Stimulated activated CD4-positive, alpha-beta T cell treated with anti-CD3 and anti-CD28 coated beads, Interleukin-12 subunit alpha, Interleukin-12 subunit beta, amount 100 ng/mL, for 4 hours (primary cell): ENCODE data around the gene FMNL2.

ENCODE experiments used
- DNase-seq: peaks from one replicate; pipeline ENCODE4 v3.0.0-alpha.2; 2020

FMNL2 gene

DNA sequence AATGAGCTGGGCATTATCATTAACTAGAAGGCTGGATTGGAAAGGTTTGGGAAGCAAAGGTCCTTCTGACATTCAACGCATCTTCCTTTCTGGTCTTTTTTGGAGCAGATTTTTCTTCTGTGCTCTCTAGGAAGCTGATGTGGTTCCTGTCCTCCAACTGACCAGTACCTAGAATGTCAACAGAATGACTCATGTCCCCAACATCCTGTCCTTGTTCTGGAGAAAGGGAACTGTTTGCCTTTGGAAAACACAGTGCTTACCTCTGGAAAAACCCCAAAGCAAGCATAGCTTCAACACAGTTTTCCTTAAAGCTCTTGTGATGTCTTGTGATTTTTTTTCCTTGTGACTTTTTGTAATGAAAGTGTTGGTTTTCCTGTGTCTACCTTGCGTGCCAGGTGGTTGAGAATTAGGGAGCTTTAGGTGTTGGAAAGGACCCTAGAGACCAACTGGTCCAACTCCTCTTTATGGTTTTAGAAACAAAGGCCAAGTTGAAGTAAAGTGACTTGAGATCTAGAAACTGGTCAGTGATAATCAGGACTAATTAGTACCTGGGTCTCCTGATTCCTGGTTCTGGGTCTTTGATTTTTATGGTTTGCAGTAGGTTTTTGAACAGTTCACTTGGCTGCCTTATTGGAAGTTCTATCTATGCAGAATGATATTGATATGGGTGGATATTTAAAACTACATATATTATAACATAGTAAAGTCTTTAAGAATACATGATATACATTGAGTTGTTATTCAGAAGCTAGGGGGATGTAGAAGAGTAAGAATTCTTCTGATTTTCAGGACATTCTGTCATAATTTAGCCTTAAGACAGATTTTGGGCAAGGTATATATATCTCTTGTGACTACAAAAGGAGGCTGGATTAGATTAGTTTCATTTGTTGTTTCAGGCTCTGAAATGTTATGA lies 70.5 kb downstream of the FMNL2 start:
- no peak for DNase-seq

DNA sequence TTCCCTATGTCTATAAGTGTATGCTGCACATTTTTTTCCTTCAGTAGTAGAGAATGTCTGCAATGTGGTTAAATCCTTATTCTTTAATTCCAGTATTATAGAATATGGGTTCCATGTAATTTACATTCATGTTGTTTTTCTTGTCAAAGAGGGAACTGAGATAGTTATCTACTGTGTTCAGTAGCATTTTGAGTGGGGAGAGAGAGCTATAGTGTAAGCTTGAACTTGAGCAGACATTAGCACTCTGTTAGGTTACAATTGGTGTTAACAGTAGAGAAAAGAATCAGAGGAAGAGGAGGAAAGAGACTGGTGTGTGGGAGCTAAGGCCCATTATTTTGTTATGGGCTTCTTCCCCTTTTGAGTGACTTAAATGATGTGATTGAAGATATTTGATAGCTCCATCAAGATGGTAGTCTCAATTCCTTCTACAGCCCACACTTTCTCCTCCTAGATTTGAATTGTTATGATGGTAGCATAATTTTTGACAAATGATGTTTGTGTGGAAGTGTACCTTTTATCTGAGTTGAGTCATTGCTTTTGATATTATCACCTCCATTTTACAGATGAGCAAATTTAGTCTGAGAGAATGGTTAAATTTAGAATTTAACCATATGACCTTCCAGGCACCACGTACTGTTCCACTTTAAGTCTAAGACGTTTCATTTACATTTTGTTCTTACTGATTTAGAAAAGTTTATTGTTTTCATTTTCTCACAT lies 71.3 kb downstream of the FMNL2 start:
- DNase-seq = no peak

DNA sequence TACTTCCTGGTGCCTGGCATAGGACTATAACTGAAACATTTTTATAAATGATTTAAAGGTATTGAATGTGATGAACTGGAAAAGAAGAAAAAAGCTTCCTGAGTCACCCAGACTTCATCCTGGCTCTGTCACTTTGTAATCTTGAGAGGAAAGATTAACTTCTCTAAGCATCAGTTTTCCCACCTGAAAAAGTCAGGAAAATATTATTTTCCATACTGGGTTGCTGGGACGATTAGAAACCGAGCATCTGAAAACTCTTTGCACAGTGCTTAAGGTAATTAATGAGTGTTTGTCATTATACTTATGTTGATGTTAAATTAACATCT lies 71.8 kb downstream of the FMNL2 start:
- DNase-seq = no peak

DNA sequence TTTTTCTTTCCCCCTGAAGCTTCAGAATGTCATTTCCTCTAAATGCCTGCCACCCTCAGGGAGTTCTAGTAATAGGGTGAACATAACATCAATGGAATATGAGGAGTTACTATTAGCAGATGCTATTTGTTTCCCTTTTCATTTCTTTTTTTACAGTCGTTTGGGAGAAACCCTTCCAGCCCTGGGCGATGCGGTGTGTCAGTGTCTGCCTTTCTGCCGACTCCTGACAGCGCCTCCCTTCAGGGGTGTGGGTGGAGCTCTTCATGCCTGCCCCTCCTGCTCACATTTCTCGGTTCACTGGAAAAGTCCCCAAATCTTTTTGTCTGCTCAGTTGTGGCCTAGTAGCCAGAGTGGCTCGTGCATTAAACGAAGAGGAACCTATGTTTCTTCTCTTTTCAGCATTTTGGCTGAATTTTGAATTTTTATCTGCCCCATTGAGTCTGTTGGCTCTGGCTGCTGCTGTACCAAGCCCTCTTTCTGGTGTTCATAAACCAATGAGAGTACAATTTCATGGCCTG lies 72.3 kb downstream of the FMNL2 start:
- no peak for DNase-seq

DNA sequence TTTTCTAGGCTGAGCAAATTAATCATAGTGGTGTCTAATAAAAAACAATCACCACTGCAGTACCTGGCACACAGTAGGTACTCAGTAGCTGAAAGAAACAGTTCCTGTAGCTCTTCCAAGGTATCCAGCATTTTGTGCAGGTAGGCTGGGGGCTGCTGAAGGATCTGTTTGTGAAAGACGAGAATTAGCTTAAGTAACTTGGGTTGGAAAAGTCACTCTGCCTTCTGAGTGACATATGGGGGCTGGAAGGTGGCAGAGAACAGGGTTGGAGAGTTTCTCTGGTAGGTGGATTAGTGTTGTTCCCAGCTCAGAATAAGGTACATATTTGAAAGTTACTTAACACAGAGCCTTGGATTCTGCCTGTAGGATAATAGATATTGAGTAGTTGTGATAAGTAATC lies 72.8 kb downstream of the FMNL2 start:
- no peak for DNase-seq

DNA sequence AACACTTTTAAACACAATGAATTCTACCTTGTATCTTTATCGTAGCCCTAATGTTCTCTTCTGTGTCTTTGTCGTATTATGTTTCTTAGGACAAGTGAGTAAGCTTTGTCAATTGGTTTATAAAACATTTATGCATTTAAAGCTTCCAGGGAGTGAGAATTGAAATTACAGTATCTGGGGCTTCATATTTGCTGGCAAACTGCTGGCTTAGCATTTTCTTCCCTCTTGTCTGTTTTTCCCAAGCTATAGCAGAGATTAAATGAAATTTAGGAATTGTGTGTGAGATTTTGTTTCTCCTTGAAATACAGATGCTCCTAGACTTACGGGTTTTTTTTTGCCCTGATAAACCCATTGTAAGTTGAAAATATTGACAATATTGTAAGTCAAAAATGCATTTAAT lies 73.3 kb downstream of the FMNL2 start:
- no peak for DNase-seq

DNA sequence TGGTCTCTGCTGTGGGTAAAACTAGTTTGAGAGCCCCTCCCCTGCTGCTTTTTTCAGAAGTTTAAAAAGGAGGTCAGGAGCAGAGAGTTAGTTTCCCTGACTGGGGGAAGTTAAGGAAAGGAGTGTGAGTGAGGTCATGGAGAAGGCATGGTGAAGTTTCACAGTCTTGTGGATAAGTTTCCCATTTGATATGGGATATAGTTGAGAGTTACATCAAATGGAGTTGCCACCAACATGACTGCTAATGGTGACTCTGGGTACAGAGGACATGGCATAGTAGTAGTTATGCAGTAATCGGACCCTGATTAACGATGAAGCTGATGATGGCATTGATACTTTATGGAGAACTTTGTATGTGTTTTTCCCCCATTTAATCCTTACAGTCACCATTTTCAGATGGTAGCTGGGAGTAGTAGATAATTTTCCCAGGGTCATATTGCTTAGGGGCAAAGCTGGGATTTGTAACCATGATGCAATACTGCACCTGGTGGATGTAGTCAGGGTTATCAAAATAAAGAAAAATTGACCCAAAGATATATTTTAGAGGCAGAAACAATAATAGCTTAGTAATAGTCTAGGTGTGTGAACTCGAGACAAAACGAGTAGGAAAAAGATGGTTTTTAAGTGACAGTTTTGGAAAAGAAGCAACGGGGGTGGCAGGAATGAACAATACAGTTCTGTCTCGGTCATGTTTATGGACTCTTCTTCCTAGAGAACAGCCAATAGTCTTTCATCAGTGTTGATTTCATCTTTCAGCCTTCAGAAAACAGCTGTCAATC lies 74.6 kb downstream of the FMNL2 start:
- no peak for DNase-seq

DNA sequence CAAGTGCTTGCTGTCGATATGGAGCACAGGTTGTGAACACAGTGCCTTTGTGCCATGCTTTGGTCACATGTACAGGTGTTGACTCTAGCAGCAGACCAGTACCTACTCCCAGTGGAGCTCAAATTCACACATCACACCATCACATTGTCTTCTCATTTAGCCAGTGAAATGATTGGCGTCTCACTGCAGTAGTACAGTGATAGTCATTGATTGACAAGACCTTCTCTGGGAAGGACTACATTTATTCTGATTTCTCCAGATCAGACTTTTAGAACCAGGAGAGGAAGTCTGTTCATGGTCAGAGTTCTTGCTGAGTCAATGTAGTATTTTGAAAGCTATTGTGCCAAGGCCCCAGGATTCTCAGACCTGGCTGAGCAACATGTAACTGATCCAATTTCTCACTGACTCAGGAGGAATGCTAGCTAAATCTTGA lies 75.2 kb downstream of the FMNL2 start:
- no peak for DNase-seq

DNA sequence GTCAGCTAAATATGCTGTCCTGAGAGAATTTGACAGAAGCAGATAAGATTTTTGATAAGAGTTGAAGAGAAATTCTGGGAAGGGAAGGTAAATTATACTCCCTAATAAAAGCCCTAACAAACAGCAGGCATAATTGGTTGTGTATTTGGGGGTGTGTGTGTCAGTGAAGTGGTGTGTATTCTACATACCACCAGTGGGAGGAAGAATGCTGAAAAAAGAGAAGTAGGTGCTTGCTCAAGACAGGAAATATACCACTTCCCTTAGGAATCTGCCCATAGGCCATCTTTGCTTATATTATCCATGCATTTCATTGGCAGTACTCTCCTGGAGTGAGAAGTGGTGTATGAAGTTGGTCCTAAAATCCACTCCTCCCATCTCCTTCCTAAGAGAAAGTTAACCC lies 76.2 kb downstream of the FMNL2 start:
- DNase-seq = no peak

DNA sequence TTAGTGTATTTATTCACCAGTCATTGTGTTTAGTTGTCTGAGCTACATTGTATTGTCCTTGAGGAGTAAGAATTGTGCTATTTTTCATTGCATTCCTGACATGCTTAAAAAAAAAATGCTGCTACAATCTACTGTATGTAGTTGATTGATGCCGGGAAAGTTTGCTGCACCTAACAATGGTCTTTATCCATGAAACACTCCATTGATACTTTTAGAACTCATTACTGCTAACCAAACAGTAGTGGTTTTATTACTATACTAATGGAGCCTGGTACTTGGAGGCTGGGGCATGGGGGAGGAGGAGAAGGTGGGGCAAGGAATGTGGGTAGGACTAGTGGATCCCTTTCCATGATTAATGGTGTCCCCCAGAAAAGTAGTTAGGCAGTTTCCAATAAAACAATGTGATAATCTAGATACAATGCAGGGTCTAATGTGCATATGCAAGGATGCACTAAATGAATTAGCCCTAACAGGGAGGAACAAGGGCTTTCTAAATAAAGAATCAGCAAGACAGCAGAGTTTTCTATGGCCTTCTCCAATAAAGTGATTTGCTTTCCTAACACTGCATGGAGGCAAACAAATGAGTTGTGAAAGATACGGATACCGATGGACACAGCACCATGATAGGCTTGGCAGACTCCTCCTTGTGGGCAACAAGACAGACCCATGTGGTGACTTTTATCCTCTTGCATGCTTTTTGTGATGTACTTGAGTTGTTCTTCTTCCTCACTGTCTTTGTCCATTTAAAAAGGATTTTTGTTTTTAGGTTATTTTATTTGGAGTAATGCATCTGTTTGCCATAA lies 78.5 kb downstream of the FMNL2 start:
- no peak for DNase-seq

DNA sequence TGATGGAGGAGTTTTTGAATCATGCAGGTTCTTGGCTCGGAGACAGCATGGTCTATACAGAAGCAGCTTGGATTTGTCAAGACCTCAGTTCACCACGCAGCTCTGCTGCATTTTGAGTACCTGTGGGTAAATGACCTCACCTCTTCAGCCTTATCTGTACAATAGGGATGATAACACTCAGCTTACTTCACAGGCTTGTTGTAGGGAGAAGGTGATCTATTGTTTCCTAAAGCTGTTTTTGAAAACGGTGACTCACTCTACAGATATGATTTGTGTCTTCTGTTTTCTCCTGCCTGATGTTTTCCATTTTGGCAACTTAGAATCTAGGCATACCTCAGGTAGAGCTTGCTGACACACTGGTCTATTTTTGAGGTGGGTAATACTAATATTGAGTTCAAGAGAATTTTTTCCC lies 80.3 kb downstream of the FMNL2 start:
- DNase-seq = no peak

DNA sequence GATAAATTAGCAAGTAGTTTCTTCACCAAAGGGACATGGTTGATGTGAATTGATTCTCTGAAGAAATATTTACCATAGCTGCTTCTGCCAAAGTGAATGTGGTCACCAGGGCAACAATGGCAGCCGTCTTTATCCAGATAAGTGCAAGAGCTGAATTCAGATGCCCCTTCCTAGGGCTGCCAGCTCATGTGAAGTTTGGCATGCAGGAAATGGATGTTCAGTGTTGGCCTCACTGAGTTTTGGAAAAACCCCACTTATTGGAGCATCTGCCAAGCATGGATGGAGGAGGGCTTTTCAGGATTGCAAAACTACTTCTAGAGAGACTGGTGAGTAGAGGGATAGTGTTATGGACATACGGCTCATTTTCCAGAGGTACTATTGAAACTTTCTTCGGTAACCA lies 80.8 kb downstream of the FMNL2 start:
- no peak for DNase-seq

DNA sequence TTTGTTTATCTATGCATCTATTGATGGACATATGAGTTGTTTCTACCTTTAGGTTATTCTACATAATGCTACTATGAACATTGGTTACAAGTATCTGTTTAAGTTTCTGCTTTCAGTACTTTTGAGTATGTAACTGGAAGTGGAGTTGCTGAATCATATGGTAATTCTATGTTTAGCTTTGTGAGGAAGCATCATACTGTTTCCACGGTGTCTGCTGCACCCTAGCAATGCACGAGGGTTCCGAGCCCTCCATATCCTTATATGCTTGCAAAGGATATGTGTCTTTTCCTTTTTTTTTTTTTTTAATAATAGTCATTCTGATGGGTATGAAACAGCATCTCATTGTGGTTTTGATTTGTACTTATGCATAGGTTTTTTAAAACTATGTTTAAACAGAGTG lies 83.7 kb downstream of the FMNL2 start:
- DNase-seq = no peak

DNA sequence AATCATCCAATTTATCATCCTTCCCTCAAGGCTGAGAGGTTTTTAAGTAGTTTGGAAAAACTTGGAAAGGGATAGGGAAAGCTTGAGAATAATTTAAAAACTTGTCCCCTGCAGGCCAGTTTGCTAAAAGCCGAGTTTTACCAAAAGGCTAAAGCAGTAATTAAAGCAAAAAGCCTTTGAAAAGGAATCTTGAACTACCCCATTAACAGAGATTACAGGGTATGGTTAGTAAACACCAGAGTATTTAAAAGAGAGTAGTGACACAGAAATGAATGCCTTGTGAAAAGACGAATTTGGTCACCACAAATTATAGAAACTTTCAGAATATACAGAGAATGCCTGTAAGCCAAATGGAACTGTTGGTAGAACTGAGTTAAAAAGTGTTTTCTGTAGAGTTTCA lies 85.0 kb downstream of the FMNL2 start:
- DNase-seq = no peak

DNA sequence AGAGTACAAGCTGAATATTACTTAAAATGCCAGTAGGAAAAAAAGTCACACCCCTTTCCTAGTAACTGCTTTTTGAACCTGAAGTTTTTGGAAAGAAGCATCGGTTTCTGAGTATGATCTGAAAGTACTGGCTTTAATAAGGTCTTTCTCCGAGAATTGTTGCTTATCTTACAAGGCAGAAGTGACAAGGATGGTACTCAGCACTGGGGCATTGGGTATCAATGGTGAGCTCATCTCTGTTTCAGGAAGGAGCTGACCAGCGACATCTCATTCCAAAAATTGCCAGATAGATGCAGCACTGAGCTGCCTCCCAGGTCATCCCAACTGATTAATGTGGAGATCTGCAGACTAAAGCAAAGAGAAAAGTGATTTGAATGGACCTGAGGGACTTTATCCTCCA lies 85.4 kb downstream of the FMNL2 start:
- DNase-seq = no peak

DNA sequence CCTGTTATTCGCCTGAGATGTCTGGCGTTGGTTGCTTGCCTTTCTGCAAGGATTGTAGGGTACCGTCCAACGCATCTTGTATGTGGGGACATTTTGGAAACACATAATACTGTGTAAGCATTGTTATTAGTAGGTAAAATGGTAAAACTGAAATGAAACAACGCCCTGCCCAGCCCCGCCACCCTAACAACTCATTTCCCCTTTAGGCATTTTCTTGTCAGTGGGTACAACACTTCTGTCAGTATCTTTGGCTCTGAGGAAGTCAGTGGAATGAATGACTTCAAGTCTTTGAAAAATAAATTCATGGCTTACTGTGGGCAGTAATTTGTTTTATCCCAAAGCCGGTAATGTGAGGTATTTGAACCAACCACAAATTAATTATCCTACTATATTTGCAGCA lies 86.0 kb downstream of the FMNL2 start:
- DNase-seq = no peak

DNA sequence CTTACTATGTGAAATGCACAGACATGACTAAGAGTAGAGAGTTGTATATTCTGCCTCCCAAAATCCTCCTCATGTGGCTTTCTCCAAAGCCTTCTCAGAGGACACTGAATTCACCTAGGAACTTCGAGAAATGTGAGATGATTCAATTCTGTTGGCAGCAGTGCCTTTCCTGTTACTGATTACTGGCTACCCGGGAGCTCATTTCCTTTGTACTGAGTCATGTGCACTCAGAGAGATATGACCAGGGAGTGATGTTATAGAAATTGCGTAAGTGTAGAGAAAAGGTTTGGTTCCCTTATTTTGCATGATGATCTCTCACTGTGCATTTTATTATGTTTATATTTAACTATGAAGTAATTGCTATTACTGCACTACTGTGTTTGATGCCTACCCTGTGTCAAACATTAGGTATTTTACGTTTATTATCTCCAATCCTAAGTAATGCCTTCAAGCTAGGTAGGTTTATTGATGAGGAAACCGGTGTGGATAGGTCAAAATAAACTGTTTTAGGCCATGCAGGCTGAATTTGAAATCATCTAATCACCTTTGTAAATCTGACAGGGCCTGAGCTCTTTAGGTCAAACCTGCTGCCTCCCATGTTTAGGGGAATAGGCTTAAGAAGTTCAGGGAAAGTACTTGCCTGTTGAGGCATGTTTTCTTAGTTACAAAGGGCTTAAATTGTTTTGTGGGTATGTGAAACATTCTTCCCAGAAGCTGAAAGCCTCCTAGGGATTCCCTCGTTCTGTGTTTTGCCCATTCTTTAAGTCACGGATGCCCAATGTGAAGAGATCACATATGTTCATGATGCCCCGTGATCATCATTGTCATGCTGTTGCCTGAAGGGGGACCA lies 86.8 kb downstream of the FMNL2 start:
- DNase-seq = no peak

DNA sequence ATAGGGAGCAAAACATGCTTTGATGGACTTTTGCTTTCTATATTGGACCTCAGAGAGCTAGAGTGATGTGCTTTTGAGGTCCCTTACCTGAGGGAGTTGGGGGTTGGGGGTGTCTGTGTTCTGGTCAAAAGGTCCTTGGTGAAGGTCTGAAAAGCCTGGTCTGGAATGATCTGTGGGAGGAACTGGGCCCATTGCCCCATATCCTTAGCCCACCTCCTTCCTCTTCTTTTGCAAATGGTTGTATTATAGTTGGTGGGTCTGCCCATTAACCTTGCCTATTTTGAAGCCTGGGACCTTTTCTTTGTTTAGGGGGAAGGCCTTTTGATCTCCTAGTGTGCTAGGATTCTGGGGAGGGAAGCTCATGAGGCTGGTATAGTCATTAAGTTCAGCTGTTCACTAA lies 88.7 kb downstream of the FMNL2 start:
- no peak for DNase-seq

DNA sequence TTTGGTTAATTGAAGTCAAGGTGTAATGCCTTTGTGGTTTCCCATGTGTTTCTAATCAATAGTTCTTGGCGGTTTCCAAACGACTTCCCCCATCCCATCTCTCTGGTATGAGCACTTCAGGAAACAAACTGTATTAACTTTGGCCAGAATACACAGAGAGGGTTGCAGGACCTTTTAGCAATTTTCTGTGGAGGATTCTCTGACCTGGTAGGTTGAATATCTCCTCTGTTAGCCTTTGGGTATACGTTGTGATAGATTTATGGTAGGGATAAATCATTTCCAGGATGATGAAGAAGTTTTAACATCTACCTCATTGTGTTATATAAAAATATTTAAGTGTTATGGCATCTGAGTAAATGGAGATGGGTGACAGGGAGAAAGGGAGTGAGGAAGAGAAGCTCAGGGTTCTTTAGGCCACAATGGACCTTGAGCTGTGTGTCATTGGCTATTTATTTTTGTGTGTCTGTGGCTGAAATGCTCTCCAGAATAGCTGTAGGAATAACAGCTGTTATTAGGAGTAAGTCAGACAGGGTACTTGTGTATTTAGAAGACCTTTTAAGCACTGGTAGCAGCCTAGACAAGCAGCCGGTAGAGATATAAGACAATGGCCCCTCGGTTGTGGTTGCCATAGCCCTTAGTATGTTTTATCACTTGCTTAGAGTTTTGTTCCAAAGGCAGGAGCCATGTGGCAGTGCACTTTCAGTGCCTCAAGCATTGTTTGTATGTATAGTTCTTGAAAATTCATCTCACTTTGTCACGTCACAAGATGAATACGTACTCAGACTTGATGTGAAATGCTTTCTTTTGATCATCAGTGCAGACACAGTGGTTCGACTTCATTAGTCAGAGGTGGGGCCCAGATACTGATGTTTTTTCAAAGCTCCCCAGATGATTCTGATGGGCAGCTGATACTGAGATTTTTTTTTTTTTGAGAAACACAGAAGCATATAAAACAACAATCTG lies 91.1 kb downstream of the FMNL2 start:
- DNase-seq = no peak

DNA sequence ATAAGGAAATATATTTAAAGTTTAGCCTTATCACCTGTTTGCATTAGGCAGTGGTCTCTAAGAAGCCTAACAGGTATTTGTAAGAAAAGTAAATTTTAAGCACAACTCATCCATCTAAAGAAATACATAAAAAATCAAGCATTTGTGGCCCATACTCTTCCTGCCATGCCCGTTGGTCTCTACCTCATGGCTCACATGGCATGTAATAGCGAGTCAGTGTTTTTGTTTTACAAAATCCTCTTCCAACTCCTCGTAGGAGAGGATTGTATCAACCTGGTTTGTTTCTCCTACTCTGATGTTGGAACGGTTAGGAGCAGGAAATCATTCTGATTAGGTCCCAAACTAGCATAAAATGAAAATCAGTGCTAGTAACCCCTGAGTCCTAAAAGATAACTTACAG lies 91.8 kb downstream of the FMNL2 start:
- DNase-seq = no peak
